Choroid plexus epithelial cell (primary cell): ENCODE data around the gene DUSP1.

Experiments
- DNase-seq: peaks from one replicate; pipeline ENCODE4 v3.0.0-alpha.2; 2010; ENCODE audit warnings: low read depth
- H3K4me3 ChIP-seq: 2 replicates; pipeline ENCODE4 v1.5.1; 2011; ENCODE audit warnings: low read depth, mild to moderate bottlenecking, control low read depth, low read length, moderate library complexity
- TF ChIP-seq, protein P1 (sequence below): conservative IDR thresholded peaks from 2 replicates; pipeline ENCODE4 v1.5.1; 2011; ENCODE audit warnings: low read depth, mild to moderate bottlenecking, control low read depth, inconsistent platforms, low read length, moderate library complexity

DUSP1 gene

DNA sequence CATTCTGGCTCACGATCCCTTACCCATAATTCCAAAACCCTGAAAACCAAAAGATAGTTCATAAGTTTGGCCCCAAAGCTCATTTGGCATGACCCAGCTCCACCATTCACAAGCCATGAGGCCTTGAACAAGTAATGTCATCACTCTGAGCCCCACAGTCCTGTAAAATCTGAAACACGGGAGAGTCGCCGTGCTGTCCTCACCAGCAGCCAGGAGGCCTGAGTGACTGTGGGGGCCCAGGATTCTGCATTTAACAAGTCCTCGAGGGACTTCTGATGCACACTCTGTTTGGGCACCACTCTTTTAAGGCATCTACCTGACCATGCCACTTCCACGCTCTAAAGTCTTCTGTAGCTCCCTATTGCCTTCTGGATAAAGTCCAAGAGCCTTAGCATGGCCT is 40.8 kb downstream of the DUSP1 start:
- no peak for DNase-seq
- H3K4me3 ChIP-seq, result no peak overlapping the region
- TF ChIP-seq, protein P1, sequence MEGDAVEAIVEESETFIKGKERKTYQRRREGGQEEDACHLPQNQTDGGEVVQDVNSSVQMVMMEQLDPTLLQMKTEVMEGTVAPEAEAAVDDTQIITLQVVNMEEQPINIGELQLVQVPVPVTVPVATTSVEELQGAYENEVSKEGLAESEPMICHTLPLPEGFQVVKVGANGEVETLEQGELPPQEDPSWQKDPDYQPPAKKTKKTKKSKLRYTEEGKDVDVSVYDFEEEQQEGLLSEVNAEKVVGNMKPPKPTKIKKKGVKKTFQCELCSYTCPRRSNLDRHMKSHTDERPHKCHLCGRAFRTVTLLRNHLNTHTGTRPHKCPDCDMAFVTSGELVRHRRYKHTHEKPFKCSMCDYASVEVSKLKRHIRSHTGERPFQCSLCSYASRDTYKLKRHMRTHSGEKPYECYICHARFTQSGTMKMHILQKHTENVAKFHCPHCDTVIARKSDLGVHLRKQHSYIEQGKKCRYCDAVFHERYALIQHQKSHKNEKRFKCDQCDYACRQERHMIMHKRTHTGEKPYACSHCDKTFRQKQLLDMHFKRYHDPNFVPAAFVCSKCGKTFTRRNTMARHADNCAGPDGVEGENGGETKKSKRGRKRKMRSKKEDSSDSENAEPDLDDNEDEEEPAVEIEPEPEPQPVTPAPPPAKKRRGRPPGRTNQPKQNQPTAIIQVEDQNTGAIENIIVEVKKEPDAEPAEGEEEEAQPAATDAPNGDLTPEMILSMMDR, result no peak

- no peak overlapping the region for H3K4me3 ChIP-seq
- TF ChIP-seq, protein P1, result no peak
- no peak for DNase-seq
These were observed 41.4 kb downstream of the DUSP1 start for GRCh38 chr5:172729588-172729987.

GRCh38 chr5:172728481-172729241 is 42.3 kb downstream of the DUSP1 start:
- TF ChIP-seq, protein P1, result no peak
- DNase-seq, result no peak
- H3K4me3 ChIP-seq, result no peak overlapping the region

GRCh38 chr5:172727551-172727950 is 43.4 kb downstream of the DUSP1 start:
- DNase-seq, result no peak
- TF ChIP-seq, protein P1, result no peak
- no peak overlapping the region for H3K4me3 ChIP-seq

GRCh38 chr5:172726966-172727365 is 44.0 kb downstream of the DUSP1 start:
- H3K4me3 ChIP-seq, result no peak overlapping the region
- TF ChIP-seq, protein P1, result no peak
- DNase-seq, result no peak

DNA sequence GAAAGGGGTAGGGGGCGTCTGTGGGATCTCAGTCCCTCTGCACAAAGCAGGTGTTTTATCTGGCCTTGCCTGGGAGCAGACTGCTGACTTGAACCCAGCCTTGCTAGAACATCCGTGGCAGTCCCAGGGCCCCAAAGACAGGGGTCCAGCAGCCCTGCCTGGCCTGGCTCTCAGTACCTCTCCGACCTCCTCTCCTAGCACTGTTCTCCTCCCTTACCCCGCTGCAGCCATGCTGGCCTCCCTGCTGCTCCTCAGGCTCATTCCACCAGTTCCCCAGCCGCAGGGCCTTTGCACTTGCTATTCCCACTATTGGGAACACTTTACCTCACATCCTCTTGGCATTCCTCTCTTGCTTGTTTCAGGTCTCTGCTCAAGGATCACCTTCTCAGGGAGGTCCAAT is 45.2 kb downstream of the DUSP1 start:
- H3K4me3 ChIP-seq, result no peak overlapping the region
- TF ChIP-seq, protein P1, result no peak
- no peak for DNase-seq

GRCh38 chr5:172725273-172725672 is 45.7 kb downstream of the DUSP1 start:
- H3K4me3 ChIP-seq, result no peak overlapping the region
- DNase-seq, result no peak
- TF ChIP-seq, protein P1, result no peak
